ENCODE data around the gene TET1. TPM values are rescaled to one million over a fixed set of nuclear protein-coding genes. Genes with fewer than 3 reads are reported as not detected.

The TET1 gene
- total and polyA plus RNA-seq, 2 of the 13 experiments (the other 11 are each of a cell fraction or from before 2014, with no cell fraction given), result 6.9 to 7.3 TPM

DNA sequence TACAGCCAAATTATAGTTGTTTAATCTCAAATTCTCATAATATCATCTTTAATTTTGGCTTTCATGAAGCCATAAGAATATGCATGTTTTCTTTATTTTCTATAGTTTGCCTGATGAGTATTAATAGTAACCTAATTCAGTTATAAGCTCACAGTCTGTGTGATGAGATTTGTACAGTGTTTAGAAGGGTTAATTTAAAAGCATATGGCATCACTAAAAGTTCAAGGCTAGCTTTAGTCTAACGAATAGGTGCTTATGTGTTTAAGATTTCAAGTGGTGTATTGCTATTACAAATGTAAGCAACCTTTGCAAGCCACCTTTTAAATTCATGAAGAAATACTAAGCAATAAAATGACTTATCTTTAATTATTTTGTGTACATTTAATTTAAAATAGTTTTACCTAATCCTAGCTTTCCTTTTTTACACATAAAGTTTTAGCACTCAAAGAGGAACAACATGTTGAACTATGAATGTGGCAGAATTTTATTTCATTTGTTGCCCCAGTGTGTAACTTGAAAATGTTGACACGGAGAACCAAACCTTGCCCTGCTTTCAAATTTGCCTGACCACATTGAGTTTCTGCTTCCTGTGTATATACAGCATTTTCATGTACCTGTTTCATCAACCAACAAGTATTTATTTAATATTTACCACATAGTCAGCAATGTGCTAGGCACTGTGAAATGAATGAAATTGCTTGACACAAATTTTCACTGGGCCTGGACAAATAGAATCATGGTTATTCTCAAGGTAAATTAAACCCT, 41.5 kb downstream of the TET1 start:
- peak overlapping the region; percentile 13; the same call in 1 of the 2 replicates for H3K9ac ChIP-seq (ENCODE audit: insufficient read depth, low read depth, low read length)
- no peaks in the 10 kb centered on the region for H3K27me3 ChIP-seq (ENCODE audit: control insufficient read depth in 1 of 2, insufficient read depth in 2 of 2, low read length in 2 of 2)
- no peak for FAIRE-seq
- no peak for ATAC-seq
- WGBS (ENCODE audit: low lambda C conversion rate), result 27% methylated on average over 2 of the region's 2 CpGs
- no peak for DNase-seq (ENCODE audit: low spot score)
- TSS peak; percentile 29 for BruUV-seq (replicated peaks)
- H2AFZ ChIP-seq (ENCODE audit: low read length), result no peak overlapping the region
- H3K36me3 ChIP-seq (replicated peaks in 1 of 2; ENCODE audit: control insufficient read depth in 1 of 2, insufficient read depth in 2 of 2, low read length in 2 of 2), result peaks cover 3 to 4% of the 10 kb centered on the region in 2 experiments; a peak in 4 of 5 replicates
- peak overlapping the region; percentile 81 for H3K27ac ChIP-seq (ENCODE audit: extremely low read length, insufficient read depth, low read length)
- H3K79me2 ChIP-seq (ENCODE audit: insufficient read depth, low read length), result peaks cover 30% of the 10 kb centered on the region
- intact Hi-C loops (cut with micrococcal nuclease; ENCODE audit: unreplicated experiment) (loop anchor here (10.0 kb wide), 1 partner anchor 93 kb away; no protein-coding TSS in a partner anchor), in situ Hi-C loops (cut with HindIII; ENCODE audit: extremely low pct_ligation_motif_present, low pct_unique_long_range_greater_than_20kb) (loop anchor here (5.0 kb wide), 1 partner anchor 39 kb away; the partner anchor contains the start of gene TET1)
- peak overlapping the region; percentile 39 to 76 (median 58); a peak in 5 of 6 replicates for H3K4me3 ChIP-seq (replicated peaks in 1 of 3; ENCODE audit: insufficient read depth in 1 of 3, low read depth in 2 of 3, low read length in 3 of 3)
- TF ChIP-seq, protein P1, sequence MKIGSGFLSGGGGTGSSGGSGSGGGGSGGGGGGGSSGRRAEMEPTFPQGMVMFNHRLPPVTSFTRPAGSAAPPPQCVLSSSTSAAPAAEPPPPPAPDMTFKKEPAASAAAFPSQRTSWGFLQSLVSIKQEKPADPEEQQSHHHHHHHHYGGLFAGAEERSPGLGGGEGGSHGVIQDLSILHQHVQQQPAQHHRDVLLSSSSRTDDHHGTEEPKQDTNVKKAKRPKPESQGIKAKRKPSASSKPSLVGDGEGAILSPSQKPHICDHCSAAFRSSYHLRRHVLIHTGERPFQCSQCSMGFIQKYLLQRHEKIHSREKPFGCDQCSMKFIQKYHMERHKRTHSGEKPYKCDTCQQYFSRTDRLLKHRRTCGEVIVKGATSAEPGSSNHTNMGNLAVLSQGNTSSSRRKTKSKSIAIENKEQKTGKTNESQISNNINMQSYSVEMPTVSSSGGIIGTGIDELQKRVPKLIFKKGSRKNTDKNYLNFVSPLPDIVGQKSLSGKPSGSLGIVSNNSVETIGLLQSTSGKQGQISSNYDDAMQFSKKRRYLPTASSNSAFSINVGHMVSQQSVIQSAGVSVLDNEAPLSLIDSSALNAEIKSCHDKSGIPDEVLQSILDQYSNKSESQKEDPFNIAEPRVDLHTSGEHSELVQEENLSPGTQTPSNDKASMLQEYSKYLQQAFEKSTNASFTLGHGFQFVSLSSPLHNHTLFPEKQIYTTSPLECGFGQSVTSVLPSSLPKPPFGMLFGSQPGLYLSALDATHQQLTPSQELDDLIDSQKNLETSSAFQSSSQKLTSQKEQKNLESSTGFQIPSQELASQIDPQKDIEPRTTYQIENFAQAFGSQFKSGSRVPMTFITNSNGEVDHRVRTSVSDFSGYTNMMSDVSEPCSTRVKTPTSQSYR (CRISPR knock-in tag; IDR thresholded peaks at IDR 0.05; ENCODE audit: borderline replicate concordance), result no peak
- TF ChIP-seq, protein P2, sequence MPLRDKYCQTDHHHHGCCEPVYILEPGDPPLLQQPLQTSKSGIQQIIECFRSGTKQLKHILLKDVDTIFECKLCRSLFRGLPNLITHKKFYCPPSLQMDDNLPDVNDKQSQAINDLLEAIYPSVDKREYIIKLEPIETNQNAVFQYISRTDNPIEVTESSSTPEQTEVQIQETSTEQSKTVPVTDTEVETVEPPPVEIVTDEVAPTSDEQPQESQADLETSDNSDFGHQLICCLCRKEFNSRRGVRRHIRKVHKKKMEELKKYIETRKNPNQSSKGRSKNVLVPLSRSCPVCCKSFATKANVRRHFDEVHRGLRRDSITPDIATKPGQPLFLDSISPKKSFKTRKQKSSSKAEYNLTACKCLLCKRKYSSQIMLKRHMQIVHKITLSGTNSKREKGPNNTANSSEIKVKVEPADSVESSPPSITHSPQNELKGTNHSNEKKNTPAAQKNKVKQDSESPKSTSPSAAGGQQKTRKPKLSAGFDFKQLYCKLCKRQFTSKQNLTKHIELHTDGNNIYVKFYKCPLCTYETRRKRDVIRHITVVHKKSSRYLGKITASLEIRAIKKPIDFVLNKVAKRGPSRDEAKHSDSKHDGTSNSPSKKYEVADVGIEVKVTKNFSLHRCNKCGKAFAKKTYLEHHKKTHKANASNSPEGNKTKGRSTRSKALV (CRISPR knock-in tag; IDR thresholded peaks at IDR 0.05), result 0 out of 2 replicates have a peak, but pooled peaks have one; percentile 15
- peak; percentile 92 for TF ChIP-seq ZNF652 (CRISPR knock-in tag; IDR thresholded peaks at IDR 0.05; ENCODE audit: borderline replicate concordance, low read depth)
- H3K9me3 ChIP-seq (ENCODE audit: low read length), result no peaks in the 10 kb centered on the region
- no peaks in the 10 kb centered on the region for H4K20me1 ChIP-seq (ENCODE audit: insufficient read depth, low read length)
- peak overlapping the region; percentile 95 for H3K4me2 ChIP-seq (ENCODE audit: low read depth, low read length)
- ChIA-PET POLR2A (interaction anchor here (0.6 to 4.5 kb wide), 2 partner anchors 41 to 505 kb away, joined by 4 to 93 read pairs; partner anchors contain the start of gene TET1), CTCF (ENCODE audit: low intra/inter-chr PET ratio, low total read pairs) (no interaction called here)
- peaks cover 64% of the 10 kb centered on the region for H3K4me1 ChIP-seq (ENCODE audit: insufficient read depth, low read length)

All from HepG2 (cell line).